Fibroblast of peridontal ligament (primary cell): ENCODE results near the gene CLDN15.
A peak's percentile ranks its signal among the peaks of the same experiment; 100 is the strongest.

ENCODE experiments used
- DNase-seq: peaks from one replicate; pipeline ENCODE4 v3.0.0-alpha.2; 2010; ENCODE audit errors: extremely low read depth

Gene CLDN15

DNA sequence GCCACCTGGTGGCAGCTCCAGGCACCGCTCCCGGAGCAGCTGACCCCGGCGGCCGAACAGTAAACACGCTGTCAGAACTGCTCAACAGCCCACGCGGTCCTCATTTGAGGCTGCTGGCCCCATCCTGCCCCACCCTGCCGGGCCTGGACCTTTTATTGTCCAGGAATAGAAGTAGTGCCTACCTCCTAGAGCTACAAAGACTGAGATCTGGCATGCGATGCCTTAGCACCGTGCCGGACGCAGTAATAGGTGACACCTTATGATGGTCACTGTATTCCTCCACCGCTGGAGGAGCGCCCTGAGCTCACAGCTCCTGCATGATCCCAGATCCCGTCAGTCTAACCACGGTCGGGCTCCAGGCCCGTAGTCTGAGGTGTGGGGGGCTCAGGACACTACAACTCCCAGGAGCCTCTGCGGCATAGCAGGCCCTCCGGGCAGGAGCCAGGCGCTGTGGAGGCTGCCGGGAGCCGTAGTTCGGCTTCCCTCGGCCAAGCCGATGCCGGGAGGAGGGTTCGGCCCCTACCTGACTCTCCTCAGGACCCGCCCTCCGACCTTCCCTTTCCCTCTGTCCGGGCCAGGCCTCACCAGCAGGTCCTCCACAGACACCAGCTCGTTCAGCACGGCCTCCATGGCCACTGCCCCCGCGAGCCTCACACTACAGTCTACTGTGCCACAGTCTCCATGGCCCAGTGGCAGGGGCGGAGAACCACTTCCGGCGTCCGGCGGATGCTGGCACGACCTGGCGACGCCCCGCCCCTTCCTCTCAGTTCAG is 7.0 kb upstream of the CLDN15 start, which contains the start of gene FIS1:
FIS1 (minus strand) TSS at position 707 of the 772 bp plus-strand sequence; CDS start at position 630, 77 bp downstream.
- peak; percentile 79 for DNase-seq

DNA sequence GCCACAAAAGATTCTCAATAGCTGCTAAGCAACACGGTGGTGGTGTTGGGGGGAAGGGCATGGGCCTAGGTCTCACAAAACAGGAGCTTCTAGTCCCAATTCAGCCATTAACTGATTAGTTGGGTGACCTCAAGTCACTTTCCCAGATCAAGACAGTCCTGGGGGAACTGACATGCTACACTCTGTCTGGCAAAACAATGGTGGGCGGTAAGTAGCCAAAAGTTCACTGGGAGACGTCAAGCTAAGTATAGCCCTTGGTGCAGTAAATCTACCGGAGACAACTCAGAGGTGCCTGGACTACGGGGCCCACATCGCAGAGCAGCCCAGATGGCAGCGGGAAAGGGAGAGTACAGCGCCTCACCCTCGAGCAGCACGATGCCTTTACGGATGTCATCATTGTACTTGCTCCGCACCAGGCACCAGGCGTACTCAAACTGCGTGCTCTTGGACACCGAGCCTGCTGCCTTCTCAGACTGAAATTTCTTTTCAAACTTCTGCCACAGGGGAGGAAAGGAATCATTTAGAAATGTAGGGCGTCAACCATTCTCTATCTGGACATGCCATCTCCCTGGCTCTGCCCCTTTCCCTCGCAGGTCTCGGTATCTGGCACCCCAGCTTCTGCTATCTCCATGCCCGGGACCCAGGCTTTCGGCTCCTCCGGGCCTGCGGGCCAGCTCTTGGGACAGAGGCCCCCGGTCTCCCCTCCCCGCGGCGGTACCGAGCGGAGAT is 6.2 kb upstream of the CLDN15 start:
- DNase-seq, result peak; percentile 35

DNA sequence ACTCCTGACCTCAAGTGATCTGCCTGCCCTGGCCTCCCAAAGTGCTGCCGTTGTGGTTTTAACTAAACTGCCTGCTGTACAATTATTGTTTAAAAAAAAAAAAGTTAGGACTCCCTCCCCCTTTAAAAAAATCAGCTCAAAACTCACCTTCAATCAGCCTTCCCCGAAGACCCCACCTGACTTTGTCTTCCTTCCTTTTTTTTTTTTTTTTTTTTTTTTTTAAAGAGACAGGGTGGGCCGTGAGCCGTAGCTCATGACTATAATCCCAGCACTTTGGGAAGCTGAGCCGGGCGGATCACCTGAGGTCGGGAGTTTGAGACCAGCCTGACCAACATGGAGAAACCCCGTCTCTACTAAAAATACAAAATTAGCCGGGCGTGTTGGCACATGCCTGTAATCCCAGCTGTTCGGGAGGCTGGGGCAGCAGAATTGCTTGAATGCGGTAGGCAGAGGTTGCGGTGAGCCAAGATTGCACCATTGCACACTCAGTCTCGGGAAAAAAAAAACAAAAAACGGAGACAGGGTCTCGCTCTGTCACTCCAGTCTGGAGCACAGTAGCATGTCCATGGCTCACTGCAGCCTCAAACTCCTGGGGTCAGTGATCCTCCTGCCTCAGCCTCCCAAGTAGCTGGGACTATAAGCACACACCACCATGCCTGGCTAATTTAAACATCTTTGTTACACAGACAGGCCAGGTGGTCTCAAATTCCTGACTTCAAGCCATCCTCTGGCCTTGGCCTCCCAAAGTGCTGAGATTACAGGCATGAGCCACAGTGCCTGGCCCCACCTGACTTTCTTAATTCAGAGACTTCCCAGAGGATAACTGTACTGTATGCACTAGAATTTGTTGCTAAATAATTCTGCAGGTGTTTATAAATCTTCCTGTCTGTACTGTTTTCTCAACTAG is 4.1 kb upstream of the CLDN15 start:
- DNase-seq, result no peak

DNA sequence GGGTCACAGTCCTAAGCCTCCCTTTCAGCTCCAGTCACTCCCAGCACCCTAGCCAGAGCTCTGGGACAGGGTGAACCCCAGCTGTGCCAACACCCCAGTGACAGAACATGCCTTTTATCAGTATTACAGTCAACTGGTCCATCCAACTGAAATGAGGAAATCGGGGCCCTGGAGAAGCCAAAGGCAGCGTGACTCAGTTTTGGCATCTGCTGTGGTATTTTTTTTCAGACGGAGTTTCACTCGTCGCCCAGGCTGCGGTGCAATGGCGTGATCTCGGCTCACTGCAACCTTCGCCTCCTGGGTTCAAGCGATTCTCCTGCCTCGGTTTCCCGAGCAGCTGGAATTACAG is 3.4 kb upstream of the CLDN15 start:
- no peak for DNase-seq

DNA sequence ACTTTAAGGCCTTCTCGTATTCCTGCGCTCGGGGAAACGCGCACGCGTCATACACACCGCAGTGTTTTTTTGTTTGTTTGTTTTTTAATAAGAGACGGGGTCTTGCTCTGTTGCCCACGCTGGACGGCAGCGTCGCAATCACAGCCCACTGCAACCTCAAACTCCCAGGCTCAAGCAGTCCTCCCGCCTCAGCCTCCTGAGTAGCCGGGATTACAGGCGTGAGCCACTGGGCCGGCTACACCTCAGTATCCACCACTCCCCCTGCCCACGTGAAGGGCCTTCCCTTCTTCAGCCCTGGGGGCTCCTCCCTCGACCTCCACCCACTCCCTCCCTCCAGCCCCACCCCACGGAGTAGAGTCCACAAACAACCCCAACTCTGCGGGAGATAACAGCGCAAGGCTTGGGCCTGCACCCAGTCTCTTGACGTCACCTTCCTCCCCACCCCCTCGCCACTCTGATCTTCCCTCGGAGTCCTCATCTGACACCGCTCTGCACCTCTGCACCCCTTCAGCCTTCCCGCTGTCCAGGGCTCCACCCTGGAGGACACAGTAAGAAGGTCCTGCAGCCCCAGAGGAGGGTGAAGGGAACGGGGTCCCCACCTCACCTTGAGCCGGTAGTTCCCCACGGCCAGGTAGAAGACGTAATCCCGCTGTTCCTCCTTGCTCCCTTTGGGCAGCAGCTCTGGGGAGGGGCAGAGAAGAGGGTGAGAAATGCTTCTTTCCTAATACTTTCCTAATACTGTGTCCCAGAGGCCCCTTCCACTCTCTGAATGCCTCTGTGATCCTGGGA is 2.8 kb upstream of the CLDN15 start:
- no peak for DNase-seq

DNA sequence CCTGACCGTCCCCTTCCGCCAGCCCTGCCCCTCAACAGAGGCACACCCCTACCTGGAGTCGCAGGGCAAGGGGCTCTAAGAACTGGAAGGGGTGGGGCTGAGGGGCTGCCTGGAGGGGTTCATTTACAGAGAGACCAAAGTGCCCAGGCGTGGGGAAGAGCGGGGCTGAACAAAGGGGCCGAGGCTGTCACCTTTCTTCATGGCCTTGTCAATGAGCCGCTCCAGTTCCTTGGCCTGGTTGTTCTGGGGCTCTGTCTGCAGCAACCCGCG is 2.3 kb upstream of the CLDN15 start:
- DNase-seq, result no peak

DNA sequence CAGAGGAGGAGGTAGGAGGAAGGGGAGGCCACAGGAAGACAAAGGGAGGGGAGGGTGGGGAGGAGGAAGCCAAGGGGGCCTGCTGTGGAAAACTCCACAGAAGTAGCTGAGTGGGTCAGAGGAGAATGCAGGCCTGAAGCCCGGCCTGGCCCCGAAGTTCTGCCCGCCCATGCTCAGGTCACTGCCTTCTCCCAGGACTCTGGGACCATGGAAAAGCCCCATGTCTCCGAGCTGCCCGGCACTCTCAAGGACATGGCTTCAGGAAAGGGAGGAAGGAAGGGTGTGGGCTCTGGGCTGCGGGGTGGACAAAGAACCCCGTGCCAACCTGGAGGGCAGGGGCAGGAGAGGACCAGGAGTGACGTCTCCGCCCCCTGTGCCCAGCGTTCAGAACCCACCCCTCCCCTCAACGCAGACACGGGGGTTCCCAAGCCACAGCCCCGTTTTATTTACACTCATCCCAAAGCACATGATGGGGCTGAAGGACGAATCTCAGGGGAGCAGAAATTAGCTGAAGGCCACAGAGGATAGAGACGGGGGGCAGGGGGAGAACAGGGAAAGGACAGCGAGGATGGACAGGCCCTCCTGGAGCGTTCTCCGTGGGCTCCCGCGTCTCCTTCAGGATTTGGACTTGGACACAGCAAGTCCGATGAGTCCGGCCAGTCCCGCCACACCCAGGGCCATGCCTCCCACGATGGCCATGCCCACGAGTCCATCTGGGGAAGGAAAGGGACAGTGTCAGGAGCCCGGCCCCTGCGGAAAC is 1.8 kb upstream of the CLDN15 start:
- no peak for DNase-seq

DNA sequence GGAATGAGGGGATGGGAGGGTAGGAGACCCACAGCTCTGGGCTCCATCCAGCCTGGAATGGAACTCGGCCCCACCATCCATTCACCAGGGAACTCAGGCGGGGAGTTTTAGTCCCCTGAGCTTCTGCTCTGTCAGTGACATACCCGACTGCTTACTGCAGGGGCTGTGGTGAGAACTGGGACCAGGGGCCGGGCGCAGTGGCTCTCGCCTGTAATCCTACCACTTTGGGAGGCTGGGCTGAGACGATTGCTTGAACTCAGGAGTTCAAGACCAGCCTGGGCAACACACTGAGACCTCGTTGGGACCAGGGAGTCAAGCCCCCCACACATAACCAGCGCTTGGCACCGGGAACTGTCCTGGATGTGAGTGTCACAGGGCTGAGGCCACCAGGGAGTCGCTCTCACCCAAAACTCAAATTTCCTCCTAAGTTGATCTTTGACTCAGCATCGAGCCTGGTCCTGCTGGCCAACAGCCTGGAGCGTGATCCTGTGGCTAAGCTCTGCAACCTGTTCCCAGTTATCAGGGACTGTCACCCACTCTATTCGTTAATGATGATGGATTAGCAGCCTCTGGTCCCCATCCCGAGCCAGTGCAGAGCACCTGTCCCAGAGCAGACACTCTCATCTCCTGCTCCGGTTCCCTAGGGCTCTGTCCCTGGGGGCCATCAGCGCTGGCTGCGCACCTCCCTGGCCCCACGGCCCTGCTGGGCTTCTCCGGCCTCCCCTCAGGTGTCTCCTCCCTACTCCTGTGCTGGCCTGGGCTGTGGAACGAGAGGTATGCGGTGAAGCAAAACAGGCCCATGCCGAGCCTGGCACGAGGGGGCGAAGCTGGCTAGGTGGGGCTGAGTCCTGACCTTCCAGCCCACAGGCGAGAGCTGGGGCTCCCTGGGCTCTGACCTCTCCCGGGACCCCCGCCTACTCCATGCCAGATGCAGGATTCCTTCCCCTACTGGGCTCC is 902 bp upstream of the CLDN15 start:
- DNase-seq, result no peak

DNA sequence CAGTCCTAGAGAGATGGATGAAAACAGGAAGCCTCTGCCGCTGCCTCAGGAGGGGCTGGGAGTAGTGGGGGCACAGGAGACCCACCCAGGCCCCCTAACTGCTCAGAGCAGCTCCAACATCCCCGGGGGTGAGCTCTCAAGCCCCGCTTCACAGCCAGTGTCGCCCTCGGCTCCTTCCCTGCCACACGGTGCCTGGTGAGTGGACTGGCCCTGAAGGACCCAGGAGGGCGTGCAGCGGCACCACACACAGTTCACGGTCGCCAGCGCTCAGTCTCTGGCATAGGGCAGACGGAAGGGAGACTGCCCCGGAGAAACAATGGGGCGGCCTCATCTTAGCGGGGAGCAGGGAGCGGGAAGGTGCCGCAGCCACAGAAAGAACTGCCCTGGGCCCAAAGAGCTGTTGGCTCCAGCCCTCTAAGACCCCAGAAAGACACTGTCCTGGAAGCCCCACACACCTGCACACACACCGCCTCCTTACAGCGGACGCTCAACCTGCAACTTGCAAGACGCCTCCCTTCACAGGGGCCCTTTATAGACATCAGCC is 1.2 kb downstream of the CLDN15 start:
- no peak for DNase-seq

DNA sequence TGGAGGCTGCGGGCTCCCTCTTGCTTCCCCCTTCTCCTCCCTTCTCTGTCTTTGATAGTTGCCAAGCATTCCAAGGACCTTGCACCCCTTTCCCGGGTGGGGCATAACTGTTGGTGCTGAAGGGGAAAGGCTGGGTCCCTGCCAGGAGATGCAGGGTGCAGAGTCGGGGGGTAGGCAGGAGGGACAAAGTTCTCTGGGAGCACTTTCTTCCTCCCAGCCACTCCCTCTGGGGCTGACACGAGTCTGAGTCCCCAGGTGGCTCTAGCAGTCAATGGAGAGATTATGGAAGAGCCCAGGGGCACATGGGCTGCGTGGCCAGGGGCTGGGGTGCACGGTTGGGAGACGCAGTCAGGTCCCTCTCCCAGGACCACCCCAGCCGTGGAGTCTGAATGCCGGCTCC is 2.1 kb downstream of the CLDN15 start:
- DNase-seq, result no peak

DNA sequence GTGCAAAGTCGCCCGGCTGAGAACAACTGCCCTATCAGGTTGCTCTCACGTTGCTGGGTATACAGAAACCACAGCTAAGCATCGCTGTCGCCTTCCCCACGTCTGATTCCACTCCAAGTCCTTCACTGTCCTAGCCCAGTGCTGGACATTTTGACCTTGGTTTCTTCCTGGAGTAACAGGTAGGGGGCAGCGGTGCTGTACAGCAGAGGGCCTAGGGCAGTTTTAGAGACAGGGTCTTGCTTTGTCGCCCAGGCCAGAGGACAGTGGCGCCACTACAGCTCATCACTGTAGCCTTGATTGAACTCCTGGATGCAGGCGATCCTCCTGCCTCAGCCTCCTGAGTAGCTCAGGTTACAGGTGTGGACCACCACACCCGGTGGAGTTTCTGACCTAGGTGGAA is 2.6 kb downstream of the CLDN15 start:
- DNase-seq, result no peak

DNA sequence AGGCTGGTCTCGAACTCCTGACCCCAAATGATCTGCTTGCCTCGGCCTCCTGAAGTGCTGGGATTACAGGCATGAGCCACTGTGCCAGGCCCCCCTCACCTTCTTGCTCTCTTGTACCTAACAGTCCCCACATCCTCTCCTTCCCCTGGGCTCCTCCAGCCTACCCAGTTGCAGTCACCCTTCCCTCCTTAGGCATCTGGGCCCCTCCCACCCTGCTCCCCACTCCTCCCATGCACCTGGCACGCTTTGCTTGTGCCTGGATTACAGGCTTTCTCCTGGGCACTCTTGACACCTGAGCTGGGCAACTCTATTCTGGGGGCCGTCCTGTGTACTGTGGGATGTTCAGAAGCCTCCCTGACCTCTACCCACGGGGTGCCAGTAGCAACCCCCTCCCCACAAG is 3.0 kb downstream of the CLDN15 start:
- no peak for DNase-seq

DNA sequence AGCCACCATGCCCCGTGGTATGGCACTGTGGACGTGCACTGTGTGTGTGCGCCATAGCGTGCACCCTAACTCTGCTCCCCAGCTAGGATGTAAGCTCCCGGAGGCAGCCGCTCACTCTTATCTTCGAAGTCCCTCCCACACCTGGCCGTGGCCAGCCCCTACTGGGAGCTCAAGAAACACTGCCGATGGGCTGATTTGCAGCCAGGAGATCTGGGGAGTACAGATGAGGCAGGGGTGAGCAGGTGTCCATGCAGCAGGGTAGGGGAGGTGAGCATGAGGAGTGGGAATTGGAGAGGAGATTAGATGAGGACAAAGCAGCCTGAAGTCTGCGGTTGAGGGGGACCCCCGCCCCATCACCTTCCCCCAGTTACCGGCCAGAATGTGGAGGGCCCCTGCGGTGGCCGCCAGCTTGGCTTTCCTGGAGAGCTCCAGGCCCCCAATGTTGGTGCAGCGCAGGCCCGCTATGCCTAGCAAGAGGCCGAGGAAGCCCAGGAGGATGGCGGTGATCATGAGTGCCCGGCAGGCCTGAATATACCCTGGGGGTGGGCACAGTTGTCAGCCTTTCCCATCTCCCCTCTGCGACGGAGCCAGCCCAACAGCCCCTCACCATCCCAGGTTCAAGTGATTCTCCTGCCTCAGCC is 3.6 kb downstream of the CLDN15 start:
- DNase-seq, result no peak

DNA sequence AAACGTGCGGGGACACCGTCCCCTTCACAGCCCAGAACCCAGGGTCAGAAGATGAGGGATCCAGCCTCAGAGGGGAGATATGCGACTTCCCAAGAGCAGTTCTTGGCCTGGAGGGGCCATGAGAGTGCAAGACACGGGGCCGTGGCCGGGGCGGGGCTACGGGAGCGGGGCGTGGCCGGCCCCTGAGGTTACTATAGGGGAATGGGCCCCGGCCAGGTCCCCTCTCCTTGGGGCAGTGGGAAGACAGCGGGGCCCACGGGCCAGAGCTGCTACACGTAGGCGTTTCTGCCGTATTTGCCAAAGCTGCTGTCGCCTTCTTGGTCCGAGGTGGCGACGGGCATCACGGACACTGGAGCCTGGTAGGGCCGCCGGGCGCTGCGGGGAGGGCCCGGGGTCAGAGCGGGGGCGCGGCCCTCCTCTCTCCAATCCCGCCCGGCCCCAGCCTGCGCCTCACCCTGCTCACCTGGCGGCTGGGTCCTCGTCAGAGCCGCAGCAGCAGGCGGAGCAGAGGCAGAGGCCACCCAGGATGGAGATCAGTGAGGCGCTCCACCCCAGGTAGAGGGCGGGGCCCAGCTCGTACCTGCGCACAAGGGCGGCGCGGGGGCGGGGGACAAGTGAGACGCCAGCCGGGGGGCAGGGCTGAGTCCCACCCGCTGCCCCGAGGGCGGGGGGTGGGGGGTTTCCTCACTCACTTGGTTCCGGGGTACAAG is 5.3 kb downstream of the CLDN15 start:
- DNase-seq, result no peak

DNA sequence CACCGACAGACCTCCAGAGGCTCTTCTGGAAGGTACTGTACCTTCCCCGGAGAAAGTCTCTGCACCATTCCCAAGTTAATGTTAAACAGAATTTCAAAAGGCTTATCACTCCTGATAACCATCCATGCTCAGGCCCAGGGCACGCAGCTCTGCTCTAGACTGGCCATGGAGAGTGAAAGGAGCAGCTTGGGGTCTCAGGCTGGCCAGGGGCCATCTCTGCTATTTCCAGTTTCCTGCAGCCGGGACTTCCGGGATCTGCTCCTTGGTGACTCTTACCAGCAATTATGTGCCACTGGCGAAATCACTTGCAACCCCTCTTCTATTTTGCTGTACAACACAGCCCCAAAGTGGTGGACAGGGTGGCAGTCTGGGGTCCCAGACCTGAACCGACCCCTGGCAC is 6.0 kb downstream of the CLDN15 start:
- DNase-seq, result no peak

DNA sequence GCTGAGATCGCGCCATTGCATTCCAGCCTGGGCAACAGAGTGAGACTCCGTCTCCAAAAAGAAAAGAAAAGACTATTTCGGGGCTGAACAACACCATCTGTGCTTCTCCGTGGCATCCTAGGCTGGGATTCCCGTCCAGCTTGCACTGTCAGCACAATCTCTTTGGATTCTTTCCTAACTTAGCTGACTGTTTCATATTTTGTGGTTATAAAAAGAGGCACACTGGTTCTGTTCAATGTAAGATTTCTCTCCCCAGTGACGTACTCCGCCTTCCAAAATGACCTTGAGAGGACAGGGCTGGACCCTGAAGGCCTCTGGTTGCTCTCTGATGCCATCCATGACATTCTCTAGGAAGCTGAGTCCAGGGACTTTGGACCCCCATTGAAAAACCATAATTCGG is 10.9 kb downstream of the CLDN15 start:
- peak; percentile 78 for DNase-seq

DNA sequence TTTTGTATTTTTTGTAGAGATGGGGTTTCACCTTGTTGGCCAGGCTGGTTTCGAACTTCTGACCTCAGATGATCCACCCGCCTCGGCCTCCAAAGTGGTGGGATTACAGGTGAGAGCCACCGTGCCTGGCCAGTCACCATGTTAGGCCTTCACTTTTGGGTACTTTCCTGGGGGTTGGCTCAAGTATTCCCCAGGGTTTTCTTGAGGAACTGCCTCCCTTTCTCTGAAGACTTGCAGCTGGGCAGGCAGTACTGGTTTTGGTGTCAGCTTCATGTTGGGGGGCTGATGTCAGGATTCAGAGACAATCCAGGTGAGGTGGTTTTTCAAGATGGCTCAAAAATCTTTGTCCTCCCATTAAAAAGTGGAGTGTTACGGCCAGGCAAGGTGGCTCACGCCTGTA is 12.0 kb downstream of the CLDN15 start:
- DNase-seq, result no peak

DNA sequence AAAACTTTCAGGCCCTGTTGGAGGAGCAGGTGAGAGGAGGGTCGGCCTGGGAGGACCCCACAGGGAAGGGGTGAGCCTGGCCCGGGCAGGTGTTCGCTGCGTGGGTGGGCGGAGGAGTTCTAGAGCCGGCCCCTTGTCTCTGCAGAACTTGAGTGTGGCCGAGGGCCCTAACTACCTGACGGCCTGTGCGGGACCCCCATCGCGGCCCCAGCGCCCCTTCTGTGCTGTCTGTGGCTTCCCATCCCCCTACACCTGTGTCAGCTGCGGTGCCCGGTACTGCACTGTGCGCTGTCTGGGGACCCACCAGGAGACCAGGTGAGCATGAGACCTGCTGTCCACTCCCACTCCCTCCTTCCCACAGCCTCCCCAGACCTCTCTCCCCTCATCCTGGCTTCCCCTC is 14.1 kb downstream of the CLDN15 start:
- no peak for DNase-seq
